IPS-11a (cell line): ENCODE data around the gene PCDHGC4.
A peak's percentile ranks its signal among the peaks of the same experiment; 100 is the strongest.

Source experiments
- H3K4me3 ChIP-seq: one replicate; pipeline ENCODE4 v1.5.1; 2013; ENCODE audit warnings: low read depth, low read length, control low read depth

PCDHGC4 gene

DNA sequence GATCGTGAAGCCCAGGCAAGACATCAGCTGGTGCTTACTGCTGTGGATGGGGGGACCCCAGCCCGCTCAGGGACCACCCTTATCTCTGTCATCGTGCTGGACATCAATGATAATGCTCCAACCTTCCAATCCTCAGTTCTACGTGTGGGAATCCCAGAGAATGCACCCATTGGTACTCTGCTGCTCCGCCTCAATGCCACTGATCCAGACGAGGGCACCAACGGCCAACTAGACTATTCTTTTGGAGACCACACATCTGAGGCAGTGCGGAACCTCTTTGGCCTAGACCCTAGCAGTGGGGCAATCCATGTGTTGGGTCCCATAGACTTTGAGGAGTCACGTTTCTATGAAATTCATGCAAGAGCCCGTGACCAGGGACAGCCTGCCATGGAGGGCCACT, 5.0 kb downstream of the PCDHGC4 start:
- no peak overlapping the region for H3K4me3 ChIP-seq

- no peak overlapping the region for H3K4me3 ChIP-seq
Measured at GRCh38 chr5:141490271-141490670, 5.4 kb downstream of the PCDHGC4 start.

DNA sequence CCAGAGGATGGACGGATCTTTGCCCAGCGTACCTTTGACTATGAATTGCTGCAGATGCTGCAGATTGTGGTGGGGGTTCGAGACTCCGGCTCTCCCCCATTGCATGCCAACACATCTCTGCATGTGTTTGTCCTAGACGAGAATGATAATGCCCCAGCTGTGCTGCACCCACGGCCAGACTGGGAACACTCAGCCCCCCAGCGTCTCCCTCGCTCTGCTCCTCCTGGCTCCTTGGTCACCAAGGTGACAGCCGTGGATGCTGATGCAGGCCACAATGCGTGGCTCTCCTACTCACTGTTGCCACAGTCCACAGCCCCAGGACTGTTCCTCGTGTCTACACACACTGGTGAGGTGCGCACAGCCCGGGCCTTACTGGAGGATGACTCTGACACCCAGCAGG, 5.9 kb downstream of the PCDHGC4 start:
- H3K4me3 ChIP-seq, result no peak overlapping the region

GRCh38 chr5:141491323-141492167, 6.7 kb downstream of the PCDHGC4 start:
- H3K4me3 ChIP-seq, result peak overlapping the region; percentile 17

DNA sequence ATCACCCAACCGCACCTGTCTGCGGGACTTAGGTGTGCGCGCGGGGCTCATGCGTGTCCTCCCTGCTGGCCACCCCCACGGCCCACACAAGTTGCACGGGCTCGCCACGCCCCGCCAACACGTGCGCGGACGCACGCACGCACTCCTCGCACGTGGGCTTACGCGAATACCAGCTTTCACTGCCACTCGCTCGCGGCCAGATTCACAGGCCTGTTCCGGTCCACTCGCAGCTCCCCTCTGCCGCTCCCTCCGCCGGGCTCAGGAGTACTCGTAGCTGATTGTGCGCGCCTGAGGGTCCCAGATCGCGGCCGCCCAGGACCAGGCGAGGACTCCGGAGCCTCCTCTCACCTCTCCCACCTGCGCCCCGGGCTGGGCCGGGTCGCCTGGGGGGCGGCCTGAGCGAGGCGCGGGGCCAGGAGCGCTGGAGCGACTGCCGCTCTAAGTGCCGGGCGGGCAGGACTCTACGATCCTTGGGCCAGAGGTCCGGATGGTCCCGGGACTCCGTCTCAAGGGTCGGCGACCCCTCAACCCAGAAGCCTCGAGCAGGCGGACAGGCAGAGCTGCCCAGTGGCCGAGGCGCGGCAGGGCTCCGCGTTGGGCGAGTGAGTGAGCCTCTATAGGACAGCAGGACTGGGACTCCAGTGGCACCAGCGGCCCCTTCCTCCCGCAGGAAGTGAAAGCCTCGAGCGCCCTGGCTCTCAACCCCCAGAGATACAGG, 7.5 kb downstream of the PCDHGC4 start:
- peak overlapping the region; percentile 17 for H3K4me3 ChIP-seq

DNA sequence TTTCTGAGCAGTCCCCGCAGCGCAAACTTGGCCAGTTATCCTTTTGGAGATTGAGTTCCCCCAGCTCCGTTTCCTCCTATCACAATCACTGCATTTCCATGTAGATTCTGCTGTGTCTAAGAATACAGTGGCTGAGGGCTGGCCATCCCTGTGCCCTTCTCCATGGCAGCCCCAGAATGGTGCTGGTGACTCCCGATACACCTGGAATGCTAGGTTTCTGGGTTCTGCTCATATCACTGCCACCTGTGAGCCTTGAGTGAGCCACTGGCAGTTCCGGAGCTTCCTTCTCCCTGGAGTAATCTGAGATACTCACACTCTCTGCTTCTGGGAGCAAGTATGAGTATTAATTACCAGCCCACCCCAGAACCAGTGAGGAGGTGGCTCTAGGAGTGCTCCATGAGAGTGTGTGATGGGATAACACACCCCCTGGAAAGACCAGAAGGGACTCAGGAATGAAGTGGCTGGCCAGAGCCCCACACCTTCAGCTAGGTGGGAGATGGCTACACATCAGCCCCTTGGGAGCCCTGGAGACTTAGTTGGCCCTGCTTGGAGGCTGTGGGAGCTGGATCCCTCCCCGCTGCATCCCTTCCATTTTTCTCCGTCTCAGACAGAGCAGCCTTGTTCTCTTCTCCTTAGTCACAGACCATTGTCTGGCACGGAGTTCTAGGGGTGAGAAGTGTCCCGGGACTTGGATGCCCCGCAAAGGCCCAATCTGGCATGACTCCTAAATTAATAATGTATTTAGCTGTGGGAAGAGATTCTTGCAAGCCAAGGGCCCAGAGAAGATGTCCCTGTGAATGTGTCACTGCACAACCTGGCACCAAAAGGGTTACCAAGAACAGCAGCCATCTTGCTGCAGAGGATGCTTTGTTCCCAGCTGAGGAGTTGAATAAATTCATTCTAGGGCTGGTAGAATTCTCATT, 8.9 kb downstream of the PCDHGC4 start:
- H3K4me3 ChIP-seq, result no peak overlapping the region

DNA sequence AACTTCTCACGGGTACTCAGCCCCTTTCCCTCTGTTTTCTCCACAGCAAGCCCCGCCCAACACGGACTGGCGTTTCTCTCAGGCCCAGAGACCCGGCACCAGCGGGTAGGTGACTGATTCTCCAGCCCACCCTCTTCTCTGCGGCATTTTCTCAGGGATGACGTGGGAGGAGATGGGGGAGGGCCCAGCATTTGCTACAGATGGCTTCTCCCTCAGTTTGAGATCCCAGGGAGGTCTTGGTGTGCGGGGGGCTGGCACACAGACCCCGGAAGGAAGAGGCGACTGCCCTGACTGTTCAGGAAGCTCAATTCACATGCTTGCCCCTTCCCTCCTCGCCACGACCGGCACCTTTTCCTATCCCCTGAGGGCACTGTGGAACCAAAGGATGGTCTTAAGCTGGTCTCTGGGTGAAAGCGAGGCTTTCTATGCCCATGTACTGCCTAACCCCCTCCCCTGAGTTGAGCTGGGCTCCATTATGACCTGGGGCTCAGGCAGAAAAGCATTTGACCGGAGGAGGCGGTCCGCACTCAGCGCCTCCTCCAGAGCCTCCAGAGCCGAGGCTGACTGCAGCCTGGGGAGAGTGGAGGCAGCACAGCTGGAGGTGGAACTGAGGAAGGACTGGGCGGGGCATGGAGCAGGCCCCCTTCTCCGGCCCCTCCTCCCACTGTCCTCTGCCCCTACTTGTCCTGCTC, 10.1 kb downstream of the PCDHGC4 start:
- H3K4me3 ChIP-seq, result no peak overlapping the region

GRCh38 chr5:141495453-141495811, 10.6 kb downstream of the PCDHGC4 start:
- H3K4me3 ChIP-seq, result no peak overlapping the region

DNA sequence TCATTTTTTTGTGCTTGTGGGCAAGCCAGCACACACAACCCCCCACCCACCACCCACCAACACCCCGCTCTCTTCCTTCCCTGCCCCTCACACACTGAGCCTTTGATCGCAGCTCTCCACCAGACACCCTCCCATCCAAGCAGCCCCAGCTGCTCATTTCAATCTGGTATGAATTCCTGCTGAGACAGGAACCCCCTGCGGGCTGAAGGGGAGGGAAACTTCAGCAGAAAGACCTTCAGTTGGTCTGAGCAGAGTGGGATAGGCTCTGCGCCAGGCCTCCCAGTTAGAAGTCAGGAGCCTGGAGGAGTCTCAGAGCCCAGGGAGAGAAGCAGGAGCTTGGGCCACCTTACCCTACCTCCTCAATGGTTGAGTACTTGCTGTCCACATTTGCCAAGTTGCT, 11.2 kb downstream of the PCDHGC4 start:
- no peak overlapping the region for H3K4me3 ChIP-seq

- no peak overlapping the region for H3K4me3 ChIP-seq
Measured at GRCh38 chr5:141501761-141502160, 16.9 kb downstream of the PCDHGC4 start.

DNA sequence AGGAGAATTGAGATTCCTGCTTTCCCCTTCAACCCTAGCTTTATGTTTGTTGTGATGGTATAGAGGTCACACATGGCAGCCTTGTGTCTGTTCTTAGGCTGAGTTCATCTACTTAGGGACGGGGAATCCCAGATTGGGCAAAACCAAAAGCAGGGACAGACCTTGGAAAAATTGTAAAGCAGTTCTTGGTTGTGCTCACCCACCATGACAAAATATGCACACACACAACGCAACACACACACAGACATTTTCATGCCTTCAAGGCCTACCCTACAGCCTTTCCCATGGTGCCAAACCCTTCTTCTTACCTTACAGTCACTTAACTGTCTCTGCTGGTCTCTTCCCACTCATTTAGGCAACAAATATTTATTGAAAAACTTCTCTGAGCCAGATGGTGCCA, 18.9 kb downstream of the PCDHGC4 start:
- H3K4me3 ChIP-seq, result no peak overlapping the region

- H3K4me3 ChIP-seq, result no peak overlapping the region
Measured at GRCh38 chr5:141504216-141504615, 19.4 kb downstream of the PCDHGC4 start.

GRCh38 chr5:141506381-141507155, 21.7 kb downstream of the PCDHGC4 start:
- no peak overlapping the region for H3K4me3 ChIP-seq

GRCh38 chr5:141507387-141508091, 22.7 kb downstream of the PCDHGC4 start:
- H3K4me3 ChIP-seq, result no peak overlapping the region

DNA sequence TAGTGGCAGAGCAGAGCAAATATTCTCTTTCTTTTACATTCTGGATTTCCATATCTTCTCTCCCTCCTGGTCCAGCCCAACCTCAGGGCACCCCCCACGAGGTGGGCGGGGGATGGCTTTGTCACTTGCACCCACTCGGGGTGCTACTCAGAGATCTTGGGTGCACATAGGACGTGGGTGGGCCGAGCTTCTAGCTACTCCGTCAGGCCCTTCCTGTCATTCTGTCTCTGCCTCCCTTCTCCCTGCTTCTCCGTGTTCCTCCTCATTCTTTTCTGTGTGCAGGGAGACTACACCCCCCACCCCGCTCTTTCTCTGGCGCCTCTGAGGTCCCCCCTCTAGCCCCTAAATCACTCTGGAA, 23.6 kb downstream of the PCDHGC4 start:
- H3K4me3 ChIP-seq, result no peak overlapping the region

DNA sequence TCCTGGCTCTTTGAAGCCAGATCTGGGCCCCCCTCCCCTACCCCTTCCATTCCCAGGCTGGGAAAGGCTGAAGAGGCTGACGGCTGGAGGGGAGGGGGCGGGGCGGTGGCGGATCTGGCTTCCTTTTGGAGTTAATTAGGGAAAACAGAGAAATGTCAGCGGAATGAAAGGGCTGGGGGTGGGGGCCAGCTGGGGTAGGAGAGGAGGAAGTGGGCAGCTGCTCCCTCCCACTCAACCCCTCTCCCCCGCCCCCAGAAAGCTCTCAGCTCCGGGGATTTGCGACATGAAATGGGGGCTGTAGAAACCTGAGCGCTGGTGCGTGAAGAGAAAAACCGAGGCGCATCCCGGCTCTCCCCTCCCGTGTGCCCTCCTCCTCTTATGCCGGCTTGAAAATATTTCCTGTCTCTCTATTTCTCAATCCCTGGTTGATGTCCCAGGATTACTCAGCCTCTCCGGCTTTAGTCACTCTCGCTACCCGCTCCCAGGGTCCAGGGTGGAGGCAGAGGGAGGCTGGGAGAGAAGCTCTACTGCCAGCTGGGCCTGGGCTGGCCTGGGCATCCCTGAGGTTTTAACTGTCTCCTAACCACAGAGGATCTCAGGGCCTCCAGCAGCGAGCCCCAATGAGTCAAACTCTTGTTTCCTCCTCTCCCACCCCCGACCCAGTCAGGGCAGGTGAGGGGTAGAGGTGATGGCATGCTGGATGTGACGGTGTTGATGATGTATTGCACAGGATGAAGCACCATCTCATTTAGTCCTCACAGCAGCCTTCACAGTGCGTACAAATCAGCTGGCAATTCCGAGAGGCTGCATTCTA, 24.2 kb downstream of the PCDHGC4 start:
- no peak overlapping the region for H3K4me3 ChIP-seq

- no peak overlapping the region for H3K4me3 ChIP-seq
Measured at GRCh38 chr5:141510160-141510559, 25.3 kb downstream of the PCDHGC4 start.

DNA sequence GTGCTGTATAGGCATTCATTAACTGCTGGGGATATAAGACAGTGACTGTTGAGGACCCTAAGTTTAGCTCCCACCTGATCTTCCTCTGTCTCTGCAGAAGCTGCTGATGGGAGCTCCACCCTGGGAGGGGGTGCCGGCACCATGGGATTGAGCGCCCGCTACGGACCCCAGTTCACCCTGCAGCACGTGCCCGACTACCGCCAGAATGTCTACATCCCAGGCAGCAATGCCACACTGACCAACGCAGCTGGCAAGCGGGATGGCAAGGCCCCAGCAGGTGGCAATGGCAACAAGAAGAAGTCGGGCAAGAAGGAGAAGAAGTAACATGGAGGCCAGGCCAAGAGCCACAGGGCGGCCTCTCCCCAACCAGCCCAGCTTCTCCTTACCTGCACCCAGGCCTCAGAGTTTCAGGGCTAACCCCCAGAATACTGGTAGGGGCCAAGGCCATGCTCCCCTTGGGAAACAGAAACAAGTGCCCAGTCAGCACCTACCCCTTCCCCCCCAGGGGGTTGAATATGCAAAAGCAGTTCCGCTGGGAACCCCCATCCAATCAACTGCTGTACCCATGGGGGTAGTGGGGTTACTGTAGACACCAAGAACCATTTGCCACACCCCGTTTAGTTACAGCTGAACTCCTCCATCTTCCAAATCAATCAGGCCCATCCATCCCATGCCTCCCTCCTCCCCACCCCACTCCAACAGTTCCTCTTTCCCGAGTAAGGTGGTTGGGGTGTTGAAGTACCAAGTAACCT, 26.2 kb downstream of the PCDHGC4 start:
- H3K4me3 ChIP-seq, result no peak overlapping the region
